A549 (cell line): ENCODE results near the gene LDLRAD4.

Source experiments
- EP300 ChIP-seq, 2 experiments: fragments of >200 bp; sonication (Bioruptor Twin); formaldehyde crosslinking; IDR thresholded peaks; 2 replicates in 1 of 2; 3 replicates in 1 of 2; pipeline ENCODE4 v1.6.1; 2016 to 2017
- HDAC2 ChIP-seq: fragments of 200-600 bp; sonication (generic); IDR thresholded peaks from 2 replicates; pipeline ENCODE4 v1.6.1; 2016
- JUNB ChIP-seq: fragments of >200 bp; sonication (Bioruptor Twin); formaldehyde crosslinking; IDR thresholded peaks from 2 replicates; pipeline ENCODE4 v1.6.1; 2016
- MAZ ChIP-seq: fragments of 150-350 bp; IDR thresholded peaks from 2 replicates; pipeline ENCODE4 v1.6.1; 2014; ENCODE audit warnings: antibody characterized with exemption, low read depth, low read length, borderline replicate concordance
- NFE2L2 ChIP-seq: fragments of 150-350 bp; conservative IDR thresholded peaks from 2 replicates; pipeline ENCODE4 v1.6.1; 2014; ENCODE audit warnings: low read length
- POLR2A ChIP-seq: IDR thresholded peaks from 2 replicates; pipeline ENCODE4 v1.6.1; 2012; ENCODE audit warnings: mild to moderate bottlenecking, low read length
- RAD21 ChIP-seq, 2 experiments: fragments of >200 bp in 1 of 2; sonication (Bioruptor Twin) in 1 of 2; formaldehyde crosslinking in 1 of 2; IDR thresholded peaks in 1 of 2; conservative IDR thresholded peaks in 1 of 2; 2 replicates in 1 of 2; 3 replicates in 1 of 2; pipeline ENCODE4 v1.6.1; 2012 to 2018; ENCODE audit warnings: inconsistent platforms in 1 of 2
- RNF2 ChIP-seq: fragments of 200-600 bp; sonication (generic); IDR thresholded peaks from 2 replicates; pipeline ENCODE4 v1.6.1; 2016; ENCODE audit warnings: low read depth, mild to moderate bottlenecking, antibody characterized with exemption, moderate library complexity, borderline replicate concordance
- TF ChIP-seq, protein P1 (sequence below): fragments of >200 bp; sonication (Bioruptor Twin); formaldehyde crosslinking; IDR thresholded peaks from 3 replicates; pipeline ENCODE4 v1.5.1; 2016
- TF ChIP-seq, protein P2 (sequence below): fragments of >200 bp; sonication (Bioruptor Twin); formaldehyde crosslinking; IDR thresholded peaks from 3 replicates; pipeline ENCODE4 v1.6.1; 2016
- TF ChIP-seq, protein P3 (sequence below): IDR thresholded peaks from 2 replicates; pipeline ENCODE4 v1.6.1; 2012
- TF ChIP-seq, protein P4 (sequence below): fragments of 250-450 bp; sonication (Bioruptor Pico); IDR thresholded peaks from 2 replicates; pipeline ENCODE4 v1.5.0; 2020; ENCODE audit warnings: low read depth, mild to moderate bottlenecking, moderate library complexity
- TF ChIP-seq, protein P5 (sequence below): fragments of 150-350 bp; IDR thresholded peaks from 2 replicates; pipeline ENCODE4 v1.6.1; 2014; ENCODE audit warnings: low read depth, mild to moderate bottlenecking, low read length
- TF ChIP-seq, protein P6 (sequence below): fragments of 200-600 bp; sonication (generic); IDR thresholded peaks from 2 replicates; pipeline ENCODE4 v1.6.1; 2016; ENCODE audit warnings: antibody characterized with exemption, mild to moderate bottlenecking, moderate library complexity

DNA sequence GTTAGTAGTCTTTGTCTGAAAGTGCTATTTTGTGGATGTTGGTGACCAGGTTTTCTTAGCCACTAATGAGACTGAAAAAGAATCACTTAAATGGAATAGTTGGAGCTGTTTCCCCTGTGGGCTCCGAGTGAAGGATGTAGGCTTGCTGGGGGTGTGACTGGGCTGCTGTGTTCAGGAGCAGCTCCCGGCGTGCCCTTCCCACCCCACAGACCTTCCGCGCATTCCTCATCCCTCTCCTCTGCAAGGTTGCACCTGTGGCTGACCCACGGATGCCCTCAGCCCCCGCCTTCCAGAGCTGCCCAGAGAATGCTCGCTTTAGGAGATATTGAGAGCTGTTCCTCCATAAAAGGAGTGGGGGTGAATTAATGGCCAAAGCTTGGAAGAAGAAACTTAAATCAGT lies 174.3 kb downstream of the LDLRAD4 start:
- TF ChIP-seq POLR2A (no peak), RNF2 (no peak), MAZ (no peak), HDAC2 (no peak), EP300 (IDR thresholded peaks at IDR 0.05) (no peak), JUNB (no peak), NFE2L2 (no peak), RAD21 (conservative IDR thresholded peaks at IDR 0.05 in 1 of 2, IDR thresholded peaks at IDR 0.05 in 1 of 2) (no peak)
- TF ChIP-seq, protein P1, sequence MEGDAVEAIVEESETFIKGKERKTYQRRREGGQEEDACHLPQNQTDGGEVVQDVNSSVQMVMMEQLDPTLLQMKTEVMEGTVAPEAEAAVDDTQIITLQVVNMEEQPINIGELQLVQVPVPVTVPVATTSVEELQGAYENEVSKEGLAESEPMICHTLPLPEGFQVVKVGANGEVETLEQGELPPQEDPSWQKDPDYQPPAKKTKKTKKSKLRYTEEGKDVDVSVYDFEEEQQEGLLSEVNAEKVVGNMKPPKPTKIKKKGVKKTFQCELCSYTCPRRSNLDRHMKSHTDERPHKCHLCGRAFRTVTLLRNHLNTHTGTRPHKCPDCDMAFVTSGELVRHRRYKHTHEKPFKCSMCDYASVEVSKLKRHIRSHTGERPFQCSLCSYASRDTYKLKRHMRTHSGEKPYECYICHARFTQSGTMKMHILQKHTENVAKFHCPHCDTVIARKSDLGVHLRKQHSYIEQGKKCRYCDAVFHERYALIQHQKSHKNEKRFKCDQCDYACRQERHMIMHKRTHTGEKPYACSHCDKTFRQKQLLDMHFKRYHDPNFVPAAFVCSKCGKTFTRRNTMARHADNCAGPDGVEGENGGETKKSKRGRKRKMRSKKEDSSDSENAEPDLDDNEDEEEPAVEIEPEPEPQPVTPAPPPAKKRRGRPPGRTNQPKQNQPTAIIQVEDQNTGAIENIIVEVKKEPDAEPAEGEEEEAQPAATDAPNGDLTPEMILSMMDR, result no peak
- TF ChIP-seq, protein P2, sequence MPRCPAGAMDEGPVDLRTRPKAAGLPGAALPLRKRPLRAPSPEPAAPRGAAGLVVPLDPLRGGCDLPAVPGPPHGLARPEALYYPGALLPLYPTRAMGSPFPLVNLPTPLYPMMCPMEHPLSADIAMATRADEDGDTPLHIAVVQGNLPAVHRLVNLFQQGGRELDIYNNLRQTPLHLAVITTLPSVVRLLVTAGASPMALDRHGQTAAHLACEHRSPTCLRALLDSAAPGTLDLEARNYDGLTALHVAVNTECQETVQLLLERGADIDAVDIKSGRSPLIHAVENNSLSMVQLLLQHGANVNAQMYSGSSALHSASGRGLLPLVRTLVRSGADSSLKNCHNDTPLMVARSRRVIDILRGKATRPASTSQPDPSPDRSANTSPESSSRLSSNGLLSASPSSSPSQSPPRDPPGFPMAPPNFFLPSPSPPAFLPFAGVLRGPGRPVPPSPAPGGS, result no peak
- TF ChIP-seq, protein P3, sequence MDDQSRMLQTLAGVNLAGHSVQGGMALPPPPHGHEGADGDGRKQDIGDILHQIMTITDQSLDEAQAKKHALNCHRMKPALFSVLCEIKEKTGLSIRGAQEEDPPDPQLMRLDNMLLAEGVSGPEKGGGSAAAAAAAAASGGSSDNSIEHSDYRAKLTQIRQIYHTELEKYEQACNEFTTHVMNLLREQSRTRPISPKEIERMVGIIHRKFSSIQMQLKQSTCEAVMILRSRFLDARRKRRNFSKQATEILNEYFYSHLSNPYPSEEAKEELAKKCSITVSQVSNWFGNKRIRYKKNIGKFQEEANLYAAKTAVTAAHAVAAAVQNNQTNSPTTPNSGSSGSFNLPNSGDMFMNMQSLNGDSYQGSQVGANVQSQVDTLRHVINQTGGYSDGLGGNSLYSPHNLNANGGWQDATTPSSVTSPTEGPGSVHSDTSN, result no peak
- TF ChIP-seq, protein P4, sequence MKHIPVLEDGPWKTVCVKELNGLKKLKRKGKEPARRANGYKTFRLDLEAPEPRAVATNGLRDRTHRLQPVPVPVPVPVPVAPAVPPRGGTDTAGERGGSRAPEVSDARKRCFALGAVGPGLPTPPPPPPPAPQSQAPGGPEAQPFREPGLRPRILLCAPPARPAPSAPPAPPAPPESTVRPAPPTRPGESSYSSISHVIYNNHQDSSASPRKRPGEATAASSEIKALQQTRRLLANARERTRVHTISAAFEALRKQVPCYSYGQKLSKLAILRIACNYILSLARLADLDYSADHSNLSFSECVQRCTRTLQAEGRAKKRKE (CRISPR knock-in tag), result no peak
- TF ChIP-seq, protein P5, sequence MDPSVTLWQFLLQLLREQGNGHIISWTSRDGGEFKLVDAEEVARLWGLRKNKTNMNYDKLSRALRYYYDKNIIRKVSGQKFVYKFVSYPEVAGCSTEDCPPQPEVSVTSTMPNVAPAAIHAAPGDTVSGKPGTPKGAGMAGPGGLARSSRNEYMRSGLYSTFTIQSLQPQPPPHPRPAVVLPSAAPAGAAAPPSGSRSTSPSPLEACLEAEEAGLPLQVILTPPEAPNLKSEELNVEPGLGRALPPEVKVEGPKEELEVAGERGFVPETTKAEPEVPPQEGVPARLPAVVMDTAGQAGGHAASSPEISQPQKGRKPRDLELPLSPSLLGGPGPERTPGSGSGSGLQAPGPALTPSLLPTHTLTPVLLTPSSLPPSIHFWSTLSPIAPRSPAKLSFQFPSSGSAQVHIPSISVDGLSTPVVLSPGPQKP, result no peak
- TF ChIP-seq, protein P6, sequence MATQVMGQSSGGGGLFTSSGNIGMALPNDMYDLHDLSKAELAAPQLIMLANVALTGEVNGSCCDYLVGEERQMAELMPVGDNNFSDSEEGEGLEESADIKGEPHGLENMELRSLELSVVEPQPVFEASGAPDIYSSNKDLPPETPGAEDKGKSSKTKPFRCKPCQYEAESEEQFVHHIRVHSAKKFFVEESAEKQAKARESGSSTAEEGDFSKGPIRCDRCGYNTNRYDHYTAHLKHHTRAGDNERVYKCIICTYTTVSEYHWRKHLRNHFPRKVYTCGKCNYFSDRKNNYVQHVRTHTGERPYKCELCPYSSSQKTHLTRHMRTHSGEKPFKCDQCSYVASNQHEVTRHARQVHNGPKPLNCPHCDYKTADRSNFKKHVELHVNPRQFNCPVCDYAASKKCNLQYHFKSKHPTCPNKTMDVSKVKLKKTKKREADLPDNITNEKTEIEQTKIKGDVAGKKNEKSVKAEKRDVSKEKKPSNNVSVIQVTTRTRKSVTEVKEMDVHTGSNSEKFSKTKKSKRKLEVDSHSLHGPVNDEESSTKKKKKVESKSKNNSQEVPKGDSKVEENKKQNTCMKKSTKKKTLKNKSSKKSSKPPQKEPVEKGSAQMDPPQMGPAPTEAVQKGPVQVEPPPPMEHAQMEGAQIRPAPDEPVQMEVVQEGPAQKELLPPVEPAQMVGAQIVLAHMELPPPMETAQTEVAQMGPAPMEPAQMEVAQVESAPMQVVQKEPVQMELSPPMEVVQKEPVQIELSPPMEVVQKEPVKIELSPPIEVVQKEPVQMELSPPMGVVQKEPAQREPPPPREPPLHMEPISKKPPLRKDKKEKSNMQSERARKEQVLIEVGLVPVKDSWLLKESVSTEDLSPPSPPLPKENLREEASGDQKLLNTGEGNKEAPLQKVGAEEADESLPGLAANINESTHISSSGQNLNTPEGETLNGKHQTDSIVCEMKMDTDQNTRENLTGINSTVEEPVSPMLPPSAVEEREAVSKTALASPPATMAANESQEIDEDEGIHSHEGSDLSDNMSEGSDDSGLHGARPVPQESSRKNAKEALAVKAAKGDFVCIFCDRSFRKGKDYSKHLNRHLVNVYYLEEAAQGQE, result no peak
